Esophagus squamous epithelium (tissue), 4 donors: ENCODE measurements around the gene CARD6.

Source experiments
- POLR2A ChIP-seq, 4 donors: fragments of 450-650 bp; IDR thresholded peaks; one replicate each; pipeline ENCODE4 v1.6.1; 2017; ENCODE audit warnings: antibody characterized with exemption in 4 of 4, mild to moderate bottlenecking in 4 of 4, moderate library complexity in 3 of 4
- TF ChIP-seq, protein P1 (sequence below), 6 experiments: fragments of 450-650 bp in 4 of 6; fragments of 200-600 bp in 2 of 6; sonication (generic) in 2 of 6; IDR thresholded peaks; one replicate each; pipeline ENCODE4 v1.5.1; 2016 to 2019; ENCODE audit warnings: antibody characterized with exemption in 6 of 6, mild to moderate bottlenecking in 4 of 6, moderate library complexity in 4 of 6

DNA sequence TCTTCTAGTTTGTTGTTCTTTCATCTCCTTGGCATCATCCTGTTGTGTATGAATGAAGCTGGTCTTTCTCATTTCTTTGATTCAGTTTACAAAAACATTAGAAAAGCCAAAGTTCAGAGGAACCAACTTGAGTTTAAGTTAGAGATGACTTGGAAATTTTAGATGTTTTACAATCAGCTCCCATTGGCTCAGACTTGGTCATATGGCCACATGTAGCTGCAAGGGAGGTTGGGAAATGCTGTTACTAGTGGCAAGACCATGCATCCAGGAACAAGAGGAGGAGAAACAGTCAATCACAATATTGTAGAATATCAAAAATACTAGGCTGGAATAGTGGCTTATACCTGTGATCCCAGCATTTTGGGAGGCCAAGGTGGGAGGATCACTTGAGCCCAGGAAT lies 19.5 kb downstream of the CARD6 start:
- TF ChIP-seq, protein P1, sequence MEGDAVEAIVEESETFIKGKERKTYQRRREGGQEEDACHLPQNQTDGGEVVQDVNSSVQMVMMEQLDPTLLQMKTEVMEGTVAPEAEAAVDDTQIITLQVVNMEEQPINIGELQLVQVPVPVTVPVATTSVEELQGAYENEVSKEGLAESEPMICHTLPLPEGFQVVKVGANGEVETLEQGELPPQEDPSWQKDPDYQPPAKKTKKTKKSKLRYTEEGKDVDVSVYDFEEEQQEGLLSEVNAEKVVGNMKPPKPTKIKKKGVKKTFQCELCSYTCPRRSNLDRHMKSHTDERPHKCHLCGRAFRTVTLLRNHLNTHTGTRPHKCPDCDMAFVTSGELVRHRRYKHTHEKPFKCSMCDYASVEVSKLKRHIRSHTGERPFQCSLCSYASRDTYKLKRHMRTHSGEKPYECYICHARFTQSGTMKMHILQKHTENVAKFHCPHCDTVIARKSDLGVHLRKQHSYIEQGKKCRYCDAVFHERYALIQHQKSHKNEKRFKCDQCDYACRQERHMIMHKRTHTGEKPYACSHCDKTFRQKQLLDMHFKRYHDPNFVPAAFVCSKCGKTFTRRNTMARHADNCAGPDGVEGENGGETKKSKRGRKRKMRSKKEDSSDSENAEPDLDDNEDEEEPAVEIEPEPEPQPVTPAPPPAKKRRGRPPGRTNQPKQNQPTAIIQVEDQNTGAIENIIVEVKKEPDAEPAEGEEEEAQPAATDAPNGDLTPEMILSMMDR (IDR thresholded peaks at IDR 0.05), result no peak
- no peak for TF ChIP-seq POLR2A (IDR thresholded peaks at IDR 0.05)
